Keratinocyte (primary cell): ENCODE measurements around the gene SLC27A5. TPM values are rescaled to one million over a fixed set of nuclear protein-coding genes. Genes with fewer than 3 reads are reported as not detected.
A peak's percentile ranks its signal among the peaks of the same experiment; 100 is the strongest.

ENCODE experiments used
- DNase-seq: peaks from one replicate; pipeline ENCODE4 v3.0.0-alpha.2; 2011; ENCODE audit warnings: low read depth, missing footprints, low spot score
- FAIRE-seq: peaks from 2 replicates; lab custom pipeline; 2011; peaks lifted over from hg19 to GRCh38; lab: Jason Lieb, UNC
- H2AFZ ChIP-seq: 2 replicates; pipeline ENCODE4 v1.6.0; 2012; ENCODE audit warnings: low read length, control low read depth, inconsistent platforms; ENCODE audit not compliant: control insufficient read depth
- H3K27ac ChIP-seq: 2 replicates; pipeline ENCODE4 v1.5.1; 2011; ENCODE audit warnings: low read length; ENCODE audit not compliant: control insufficient read depth, insufficient read depth
- H3K27me3 ChIP-seq: 3 replicates; pipeline ENCODE4 v1.6.0; 2011; ENCODE audit warnings: low read length; ENCODE audit not compliant: control insufficient read depth, insufficient read depth; ENCODE audit errors: extremely low read depth
- H3K36me3 ChIP-seq, 2 experiments: 2 replicates in 1 of 2; 3 replicates in 1 of 2; pipeline ENCODE4 v1.5.1; 2011; ENCODE audit warnings: low read length in 2 of 2, mild to moderate bottlenecking in 1 of 2; ENCODE audit not compliant: control insufficient read depth in 2 of 2, insufficient read depth in 2 of 2; ENCODE audit errors: extremely low read depth in 1 of 2
- H3K4me1 ChIP-seq: 3 replicates; pipeline ENCODE4 v1.5.1; 2011; ENCODE audit warnings: low read length; ENCODE audit not compliant: control insufficient read depth, insufficient read depth; ENCODE audit errors: extremely low read depth
- H3K4me2 ChIP-seq: 3 replicates; pipeline ENCODE4 v1.6.0; 2011; ENCODE audit warnings: low read depth, low read length; ENCODE audit not compliant: control insufficient read depth, insufficient read depth; ENCODE audit errors: extremely low read depth
- H3K4me3 ChIP-seq, 3 experiments: fragments of 200-600 bp in 1 of 3; sonication (generic) in 1 of 3; 2 replicates in 2 of 3; 3 replicates in 1 of 3; pipeline ENCODE4 v1.5.1; 2011 to 2016; ENCODE audit warnings: low read length in 3 of 3, mild to moderate bottlenecking in 3 of 3, control low read depth in 2 of 3, inconsistent platforms in 1 of 3, low read depth in 1 of 3, mixed read lengths in 1 of 3, mixed run types in 1 of 3, moderate library complexity in 1 of 3; ENCODE audit not compliant: control insufficient read depth in 2 of 3, insufficient read depth in 2 of 3; ENCODE audit errors: extremely low read depth in 1 of 3
- H3K79me2 ChIP-seq: 2 replicates; pipeline ENCODE4 v1.6.0; 2012; ENCODE audit warnings: low read length; ENCODE audit not compliant: control insufficient read depth, insufficient read depth
- H3K9ac ChIP-seq: 3 replicates; pipeline ENCODE4 v1.6.0; 2011; ENCODE audit warnings: low read length; ENCODE audit not compliant: control insufficient read depth, insufficient read depth; ENCODE audit errors: extremely low read depth
- H3K9me1 ChIP-seq: 3 replicates; pipeline ENCODE4 v1.6.0; 2011; ENCODE audit warnings: low read length; ENCODE audit not compliant: control insufficient read depth, insufficient read depth; ENCODE audit errors: extremely low read depth
- H3K9me3 ChIP-seq: 2 replicates; pipeline ENCODE4 v1.5.1; 2012; ENCODE audit warnings: low read depth, low read length; ENCODE audit not compliant: control insufficient read depth
- H4K20me1 ChIP-seq: 3 replicates; pipeline ENCODE4 v1.6.0; 2011; ENCODE audit warnings: low read length; ENCODE audit not compliant: control insufficient read depth, insufficient read depth; ENCODE audit errors: extremely low read depth
- CTCF ChIP-seq, 3 experiments: IDR thresholded peaks in 1 of 3; conservative IDR thresholded peaks in 1 of 3; optimal IDR thresholded peaks in 1 of 3; 2 replicates in 2 of 3; 3 replicates in 1 of 3; pipeline versions ENCODE3 to v1.5.1; 2011; ENCODE audit warnings: low read length in 3 of 3, mild to moderate bottlenecking in 3 of 3, moderate library complexity in 2 of 3, control low read depth in 1 of 3, inconsistent platforms in 1 of 3; ENCODE audit not compliant: insufficient read depth in 2 of 3; ENCODE audit errors: extremely low read depth in 1 of 3
- EZH2 ChIP-seq: IDR thresholded peaks from one replicate; pipeline ENCODE4 v1.6.1; 2012; ENCODE audit warnings: inconsistent platforms, mild to moderate bottlenecking, low read length, moderate library complexity
- dilution Hi-C: fragments of 300-500 bp; cut with MboI; formaldehyde crosslinking; loops from one replicate; pipeline ENCODE4 v1.7.0; 2020; ENCODE audit warnings: low sequenced_read_pairs; ENCODE audit not compliant: extremely low pct_ligation_motif_present
- polyA plus RNA-seq, 5 experiments: library from polyadenylated mRNA; depleted of rRNA in 3 of 5; stranded (reverse) in 3 of 5; stranded (forward) in 1 of 5; unstranded in 1 of 5; fragments of >200 nt; gene quantifications; 1 replicate in 1 of 5; 2 replicates in 3 of 5; 3 replicates in 1 of 5; pipeline versions ENCODE4 v1.2.1 to v1.2.3, GENCODE V29; 2011 to 2012; ENCODE audit warnings: missing spikeins in 2 of 5, low read depth in 1 of 5, low replicate concordance in 1 of 5

SLC27A5 gene
- polyA plus RNA-seq, 1 donor (not counting 4 experiments of a cell fraction or from before 2014, with no cell fraction given): 13.4 TPM

GRCh38 chr19:58518256-58519086, 6.7 kb upstream of the SLC27A5 start:
- peak overlapping the region; percentile 91 for H3K9ac ChIP-seq
- peak overlapping the region; percentile 85 for H3K27ac ChIP-seq
- no peaks in the 10 kb centered on the region for H3K27me3 ChIP-seq
- FAIRE-seq (no peak), DNase-seq (no peak)
- TF ChIP-seq CTCF (optimal IDR thresholded peaks at IDR 0.05 in 1 of 3, IDR thresholded peaks at IDR 0.05 in 1 of 3, conservative IDR thresholded peaks at IDR 0.05 in 1 of 3; ENCODE audit: extremely low read depth in 1 of 3, insufficient read depth in 2 of 3, low read length in 3 of 3) (no peak), EZH2 (no peak)
- H3K36me3 ChIP-seq: peaks cover 5 to 12% of the 10 kb centered on the region in 2 experiments
- no peak overlapping the region for H2AFZ ChIP-seq
- H3K4me2 ChIP-seq: peak overlapping the region; percentile 94
- peak overlapping the region; percentile 74 to 87 (median 85) for H3K4me3 ChIP-seq
- no peaks in the 10 kb centered on the region for H3K9me3 ChIP-seq
- no peaks in the 10 kb centered on the region for H3K9me1 ChIP-seq
- dilution Hi-C loops: no loop called here
- H4K20me1 ChIP-seq: no peaks in the 10 kb centered on the region
- H3K4me1 ChIP-seq: peaks cover 20% of the 10 kb centered on the region
- peaks cover 47% of the 10 kb centered on the region for H3K79me2 ChIP-seq

DNA sequence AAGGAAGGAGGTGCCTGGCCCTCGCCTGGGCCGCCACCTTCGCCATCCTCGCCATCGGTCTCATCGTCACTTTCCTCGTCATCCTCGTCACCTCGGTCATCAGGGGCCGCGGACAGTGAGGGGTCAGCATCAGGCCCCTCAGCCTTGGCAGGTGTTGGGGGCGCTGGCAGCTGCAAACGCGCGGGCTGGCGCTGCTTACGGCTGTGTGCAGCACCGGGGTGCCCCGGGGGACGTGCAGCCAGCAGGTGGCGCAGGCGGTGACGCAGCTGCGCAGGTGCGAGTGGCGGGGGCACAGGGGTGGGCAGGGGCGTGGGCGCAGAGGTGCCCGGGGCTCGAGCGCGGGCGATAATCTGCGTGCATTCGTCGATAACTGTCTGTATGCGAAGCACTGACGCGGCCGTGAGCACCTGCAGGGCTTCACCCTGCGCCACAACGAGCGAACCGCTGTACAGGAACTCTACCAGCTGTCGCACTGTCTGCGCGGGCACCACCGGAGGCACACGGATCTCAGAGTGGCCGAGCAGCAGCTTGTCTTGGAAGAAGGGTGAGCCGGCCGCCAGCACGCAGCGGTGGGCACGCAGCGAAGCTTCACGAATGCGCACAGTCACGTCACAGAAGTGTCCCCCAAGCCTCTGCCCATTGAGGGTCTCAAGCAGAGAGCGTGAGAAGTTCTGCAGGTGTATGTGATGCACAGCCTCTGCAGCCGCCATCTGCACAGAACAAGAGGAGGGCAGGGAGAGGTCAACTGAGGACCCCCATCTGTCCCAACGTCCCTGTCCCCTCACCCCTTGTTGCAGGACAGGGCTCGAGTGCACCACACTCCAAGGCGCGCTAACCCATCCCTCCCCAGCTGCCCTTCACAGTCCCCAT, 5.4 kb upstream of the SLC27A5 start:
- no peak overlapping the region for H3K4me3 ChIP-seq
- no peaks in the 10 kb centered on the region for H3K9me3 ChIP-seq
- no peak for TF ChIP-seq EZH2
- TF ChIP-seq CTCF (optimal IDR thresholded peaks at IDR 0.05 in 1 of 3, IDR thresholded peaks at IDR 0.05 in 1 of 3, conservative IDR thresholded peaks at IDR 0.05 in 1 of 3; ENCODE audit: extremely low read depth in 1 of 3, insufficient read depth in 2 of 3, low read length in 3 of 3): peak in 1 of 3 experiments; percentile 16
- dilution Hi-C loops: no loop called here
- no peak overlapping the region for H3K4me2 ChIP-seq
- H3K27me3 ChIP-seq: no peaks in the 10 kb centered on the region
- H3K36me3 ChIP-seq: peaks cover 5 to 12% of the 10 kb centered on the region in 2 experiments
- no peak overlapping the region for H3K9ac ChIP-seq
- H3K9me1 ChIP-seq: no peaks in the 10 kb centered on the region
- peaks cover 20% of the 10 kb centered on the region for H3K4me1 ChIP-seq
- H2AFZ ChIP-seq: no peak overlapping the region
- no peak for FAIRE-seq
- H3K79me2 ChIP-seq: peaks cover 47% of the 10 kb centered on the region
- no peak overlapping the region for H3K27ac ChIP-seq
- H4K20me1 ChIP-seq: no peaks in the 10 kb centered on the region
- DNase-seq: no peak
